ENCODE measurements around the gene UBE2D2.

DNA sequence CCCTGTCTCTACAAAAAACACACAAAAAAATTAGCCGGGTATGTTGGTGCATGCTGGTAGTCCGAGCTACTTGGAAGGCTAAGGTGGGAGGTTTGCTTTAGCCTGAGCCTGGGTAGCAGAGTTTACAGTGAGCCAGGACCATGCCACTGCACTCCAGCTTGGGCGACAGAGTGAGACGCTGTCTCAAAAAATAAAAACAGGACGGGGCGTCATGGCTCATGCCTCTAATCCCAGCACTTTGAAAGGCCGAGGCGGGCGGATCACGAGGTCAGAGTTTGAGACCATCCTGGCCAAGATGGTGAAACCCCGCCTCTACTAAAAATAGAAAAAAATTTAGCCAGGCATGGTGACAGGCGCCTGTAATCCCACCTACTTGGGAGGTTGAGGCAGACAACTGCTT, 40.3 kb downstream of the UBE2D2 start:
- TF ChIP-seq TAF1 (IDR thresholded peaks at IDR 0.05; ENCODE audit: low read depth) (no peak), EP300 (IDR thresholded peaks at IDR 0.05; ENCODE audit: borderline replicate concordance) (no peak), FOXM1 (IDR thresholded peaks at IDR 0.05; ENCODE audit: borderline replicate concordance, low read depth) (no peak), TCF12 (IDR thresholded peaks at IDR 0.05; ENCODE audit: low read depth) (no peak), EGR1 (IDR thresholded peaks at IDR 0.05) (no peak), CREB1 (IDR thresholded peaks at IDR 0.05; ENCODE audit: low read depth) (no peak), REST (IDR thresholded peaks at IDR 0.05; ENCODE audit: low read depth) (no peak), ZBTB7A (IDR thresholded peaks at IDR 0.05; ENCODE audit: low read depth) (no peak), RAD21 (IDR thresholded peaks at IDR 0.05; ENCODE audit: low read depth) (no peak)
- TF ChIP-seq, protein P1, sequence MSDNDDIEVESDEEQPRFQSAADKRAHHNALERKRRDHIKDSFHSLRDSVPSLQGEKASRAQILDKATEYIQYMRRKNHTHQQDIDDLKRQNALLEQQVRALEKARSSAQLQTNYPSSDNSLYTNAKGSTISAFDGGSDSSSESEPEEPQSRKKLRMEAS (IDR thresholded peaks at IDR 0.05) = no peak
